GM23338 (cell line): Measurements from ENCODE around the gene SSBP2.

Experiments
- CREB1 ChIP-seq: fragments of 250-450 bp; sonication (Bioruptor Pico); IDR thresholded peaks from 2 replicates; pipeline ENCODE4 v1.5.0; 2020; ENCODE audit warnings: low read depth, mild to moderate bottlenecking, moderate library complexity
- EZH2 ChIP-seq: fragments of 200-600 bp; sonication (generic); IDR thresholded peaks from one replicate; pipeline ENCODE4 v1.8.0; 2017; ENCODE audit warnings: antibody characterized with exemption, mild to moderate bottlenecking, low read depth; ENCODE audit not compliant: unreplicated experiment
- EZH2phosphoT487 ChIP-seq: fragments of 200-600 bp; sonication (generic); IDR thresholded peaks from one replicate; pipeline ENCODE4 v1.8.1; 2018; ENCODE audit warnings: antibody characterized with exemption; ENCODE audit not compliant: unreplicated experiment
- JUNB ChIP-seq: IDR thresholded peaks from one replicate; pipeline ENCODE4 v1.6.1; 2016; ENCODE audit warnings: antibody characterized with exemption; ENCODE audit not compliant: unreplicated experiment
- NANOG ChIP-seq: IDR thresholded peaks from 2 replicates; pipeline ENCODE4 v1.6.1; 2016; ENCODE audit warnings: antibody characterized with exemption, borderline replicate concordance
- TF ChIP-seq, protein P1 (sequence below), 2 experiments: fragments of 200-600 bp in 1 of 2; sonication (generic) in 1 of 2; conservative IDR thresholded peaks; 2 replicates each; pipeline versions ENCODE4 v1.5.1 to v1.6.1; 2016 to 2017; ENCODE audit warnings: antibody characterized with exemption in 2 of 2, low read depth in 2 of 2, mild to moderate bottlenecking in 2 of 2, moderate library complexity in 1 of 2
- TF ChIP-seq, protein P2 (sequence below): IDR thresholded peaks from one replicate; pipeline ENCODE4 v1.6.1; 2018; ENCODE audit warnings: antibody characterized with exemption; ENCODE audit not compliant: unreplicated experiment
- TF ChIP-seq, protein P3 (sequence below): IDR thresholded peaks from 2 replicates; pipeline ENCODE4 v1.6.1; 2016; ENCODE audit warnings: antibody characterized with exemption

DNA sequence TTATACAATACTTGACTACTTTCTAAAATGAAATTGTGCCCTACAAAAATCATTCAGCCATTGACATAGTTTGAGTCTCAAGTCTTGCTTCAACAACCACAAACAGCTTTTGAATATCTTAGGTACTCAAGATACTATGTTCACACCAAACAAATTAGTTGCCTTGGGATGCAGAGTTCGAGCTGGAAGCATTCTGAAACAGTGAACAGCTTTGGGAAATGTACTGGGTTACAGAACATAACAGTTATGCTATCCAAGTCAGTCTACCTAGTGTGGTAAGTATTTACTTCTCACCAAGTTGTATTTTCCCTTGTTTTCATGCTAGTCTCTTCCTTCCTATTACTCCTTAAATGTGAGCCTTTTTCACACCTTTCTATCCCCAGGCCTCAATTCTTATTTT is 143.2 kb downstream of the SSBP2 start:
- TF ChIP-seq, protein P1, sequence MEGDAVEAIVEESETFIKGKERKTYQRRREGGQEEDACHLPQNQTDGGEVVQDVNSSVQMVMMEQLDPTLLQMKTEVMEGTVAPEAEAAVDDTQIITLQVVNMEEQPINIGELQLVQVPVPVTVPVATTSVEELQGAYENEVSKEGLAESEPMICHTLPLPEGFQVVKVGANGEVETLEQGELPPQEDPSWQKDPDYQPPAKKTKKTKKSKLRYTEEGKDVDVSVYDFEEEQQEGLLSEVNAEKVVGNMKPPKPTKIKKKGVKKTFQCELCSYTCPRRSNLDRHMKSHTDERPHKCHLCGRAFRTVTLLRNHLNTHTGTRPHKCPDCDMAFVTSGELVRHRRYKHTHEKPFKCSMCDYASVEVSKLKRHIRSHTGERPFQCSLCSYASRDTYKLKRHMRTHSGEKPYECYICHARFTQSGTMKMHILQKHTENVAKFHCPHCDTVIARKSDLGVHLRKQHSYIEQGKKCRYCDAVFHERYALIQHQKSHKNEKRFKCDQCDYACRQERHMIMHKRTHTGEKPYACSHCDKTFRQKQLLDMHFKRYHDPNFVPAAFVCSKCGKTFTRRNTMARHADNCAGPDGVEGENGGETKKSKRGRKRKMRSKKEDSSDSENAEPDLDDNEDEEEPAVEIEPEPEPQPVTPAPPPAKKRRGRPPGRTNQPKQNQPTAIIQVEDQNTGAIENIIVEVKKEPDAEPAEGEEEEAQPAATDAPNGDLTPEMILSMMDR (conservative IDR thresholded peaks at IDR 0.05; ENCODE audit: low read depth in 2 of 2), result no peak
- TF ChIP-seq EZH2, result no peak
- TF ChIP-seq, protein P2, sequence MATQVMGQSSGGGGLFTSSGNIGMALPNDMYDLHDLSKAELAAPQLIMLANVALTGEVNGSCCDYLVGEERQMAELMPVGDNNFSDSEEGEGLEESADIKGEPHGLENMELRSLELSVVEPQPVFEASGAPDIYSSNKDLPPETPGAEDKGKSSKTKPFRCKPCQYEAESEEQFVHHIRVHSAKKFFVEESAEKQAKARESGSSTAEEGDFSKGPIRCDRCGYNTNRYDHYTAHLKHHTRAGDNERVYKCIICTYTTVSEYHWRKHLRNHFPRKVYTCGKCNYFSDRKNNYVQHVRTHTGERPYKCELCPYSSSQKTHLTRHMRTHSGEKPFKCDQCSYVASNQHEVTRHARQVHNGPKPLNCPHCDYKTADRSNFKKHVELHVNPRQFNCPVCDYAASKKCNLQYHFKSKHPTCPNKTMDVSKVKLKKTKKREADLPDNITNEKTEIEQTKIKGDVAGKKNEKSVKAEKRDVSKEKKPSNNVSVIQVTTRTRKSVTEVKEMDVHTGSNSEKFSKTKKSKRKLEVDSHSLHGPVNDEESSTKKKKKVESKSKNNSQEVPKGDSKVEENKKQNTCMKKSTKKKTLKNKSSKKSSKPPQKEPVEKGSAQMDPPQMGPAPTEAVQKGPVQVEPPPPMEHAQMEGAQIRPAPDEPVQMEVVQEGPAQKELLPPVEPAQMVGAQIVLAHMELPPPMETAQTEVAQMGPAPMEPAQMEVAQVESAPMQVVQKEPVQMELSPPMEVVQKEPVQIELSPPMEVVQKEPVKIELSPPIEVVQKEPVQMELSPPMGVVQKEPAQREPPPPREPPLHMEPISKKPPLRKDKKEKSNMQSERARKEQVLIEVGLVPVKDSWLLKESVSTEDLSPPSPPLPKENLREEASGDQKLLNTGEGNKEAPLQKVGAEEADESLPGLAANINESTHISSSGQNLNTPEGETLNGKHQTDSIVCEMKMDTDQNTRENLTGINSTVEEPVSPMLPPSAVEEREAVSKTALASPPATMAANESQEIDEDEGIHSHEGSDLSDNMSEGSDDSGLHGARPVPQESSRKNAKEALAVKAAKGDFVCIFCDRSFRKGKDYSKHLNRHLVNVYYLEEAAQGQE, result no peak
- TF ChIP-seq, protein P3, sequence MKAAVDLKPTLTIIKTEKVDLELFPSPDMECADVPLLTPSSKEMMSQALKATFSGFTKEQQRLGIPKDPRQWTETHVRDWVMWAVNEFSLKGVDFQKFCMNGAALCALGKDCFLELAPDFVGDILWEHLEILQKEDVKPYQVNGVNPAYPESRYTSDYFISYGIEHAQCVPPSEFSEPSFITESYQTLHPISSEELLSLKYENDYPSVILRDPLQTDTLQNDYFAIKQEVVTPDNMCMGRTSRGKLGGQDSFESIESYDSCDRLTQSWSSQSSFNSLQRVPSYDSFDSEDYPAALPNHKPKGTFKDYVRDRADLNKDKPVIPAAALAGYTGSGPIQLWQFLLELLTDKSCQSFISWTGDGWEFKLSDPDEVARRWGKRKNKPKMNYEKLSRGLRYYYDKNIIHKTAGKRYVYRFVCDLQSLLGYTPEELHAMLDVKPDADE, result no peak
- TF ChIP-seq CREB1 (CRISPR knock-in tag), result no peak
- TF ChIP-seq NANOG, result no peak
- TF ChIP-seq JUNB, result no peak
- TF ChIP-seq EZH2phosphoT487, result no peak
